ENCODE measurements around the gene BCL10.

GRCh38 chr1:85296980-85297379 is 20.5 kb upstream of the BCL10 start:
- TF ChIP-seq POLR2A (IDR thresholded peaks at IDR 0.05; ENCODE audit: low read depth) (no peak), EP300 (IDR thresholded peaks at IDR 0.05) (no peak)

Measured in esophagus muscularis mucosa (tissue), 2 donors.